ENCODE data around the gene TMTC4.

Gene TMTC4

GRCh38 chr13:100608489-100608888 is 66.1 kb downstream of the TMTC4 start:
- no peak overlapping the region for H3K4me3 ChIP-seq (ENCODE audit: low read depth, low read length)
- DNase-seq (ENCODE audit: low read depth, low spot score): no peak
- in situ Hi-C loops (cut with HindIII; ENCODE audit: low sequenced_read_pairs): no loop called here
- no peak for TF ChIP-seq CTCF (IDR thresholded peaks at IDR 0.05; ENCODE audit: low read depth, low read length)

GRCh38 chr13:100604918-100605710 is 69.5 kb downstream of the TMTC4 start:
- in situ Hi-C loops (cut with HindIII; ENCODE audit: low sequenced_read_pairs): no loop called here
- no peak for DNase-seq (ENCODE audit: low read depth, low spot score)

GRCh38 chr13:100602493-100603111 is 72.0 kb downstream of the TMTC4 start:
- in situ Hi-C loops (cut with HindIII; ENCODE audit: low sequenced_read_pairs): no loop called here
- no peak overlapping the region for H3K4me3 ChIP-seq (ENCODE audit: low read depth, low read length)
- TF ChIP-seq CTCF (IDR thresholded peaks at IDR 0.05; ENCODE audit: low read depth, low read length): no peak
- DNase-seq (ENCODE audit: low read depth, low spot score): no peak

More at GRCh38 chr13:100604918-100605710, 69.5 kb downstream of the TMTC4 start:
- no peak for TF ChIP-seq CTCF (IDR thresholded peaks at IDR 0.05; ENCODE audit: low read depth, low read length)
- no peak overlapping the region for H3K4me3 ChIP-seq (ENCODE audit: low read depth, low read length)

GRCh38 chr13:100601716-100602115 is 72.9 kb downstream of the TMTC4 start:
- no peak for DNase-seq (ENCODE audit: low read depth, low spot score)
- no peak for TF ChIP-seq CTCF (IDR thresholded peaks at IDR 0.05; ENCODE audit: low read depth, low read length)
- H3K4me3 ChIP-seq (ENCODE audit: low read depth, low read length): no peak overlapping the region
- in situ Hi-C loops (cut with HindIII; ENCODE audit: low sequenced_read_pairs): no loop called here

- in situ Hi-C loops (cut with HindIII; ENCODE audit: low sequenced_read_pairs): no loop called here
These were observed 73.7 kb downstream of the TMTC4 start for GRCh38 chr13:100600915-100601314.

DNA sequence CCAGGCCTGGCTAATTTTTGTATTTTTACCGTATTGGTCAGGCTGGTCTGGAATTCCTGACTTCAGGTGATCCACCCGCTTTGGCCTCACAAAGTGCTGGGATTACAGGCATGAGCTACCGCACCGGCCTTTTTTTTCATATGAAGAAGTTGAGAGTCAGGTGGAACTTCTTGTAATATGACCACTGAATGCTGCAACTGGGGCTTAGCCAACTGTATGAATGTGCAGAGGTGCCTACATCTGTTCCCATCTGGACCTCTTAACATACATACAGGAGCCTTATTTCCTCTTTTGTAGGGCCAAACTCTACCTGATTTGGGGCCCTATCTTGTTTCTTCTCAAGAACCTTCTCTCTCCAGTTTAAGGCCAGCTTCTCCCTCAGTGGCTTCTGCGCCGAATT is 74.1 kb downstream of the TMTC4 start:
- in situ Hi-C loops (cut with HindIII; ENCODE audit: low sequenced_read_pairs): no loop called here
- no peak for TF ChIP-seq CTCF (IDR thresholded peaks at IDR 0.05; ENCODE audit: low read depth, low read length)
- no peak for DNase-seq (ENCODE audit: low read depth, low spot score)
- no peak overlapping the region for H3K4me3 ChIP-seq (ENCODE audit: low read depth, low read length)

More at GRCh38 chr13:100600915-100601314, 73.7 kb downstream of the TMTC4 start:
- DNase-seq (ENCODE audit: low read depth, low spot score): no peak
- no peak for TF ChIP-seq CTCF (IDR thresholded peaks at IDR 0.05; ENCODE audit: low read depth, low read length)
- H3K4me3 ChIP-seq (ENCODE audit: low read depth, low read length): no peak overlapping the region
